Measurements from ENCODE around the gene RASSF6. TPM values are rescaled to one million over a fixed set of nuclear protein-coding genes. Genes with fewer than 3 reads are reported as not detected.

The RASSF6 gene
- total and polyA plus RNA-seq, 2 of the 8 experiments (the other 6 are each of a cell fraction or from before 2014, with no cell fraction given): 0.03 to 0.28 TPM

- POLR2A ChIA-PET (ENCODE audit: partially characterized antibody): no interaction called here
- H3K18ac ChIP-seq (ENCODE audit: extremely low read depth, low read length): no peak overlapping the region
- peaks cover 0 to 3% of the 10 kb centered on the region in 2 experiments; a peak in 1 of 4 replicates for H3K9me3 ChIP-seq (ENCODE audit: insufficient read depth in 2 of 2, low read depth in 1 of 2, low read length in 1 of 2)
Observed at GRCh38 chr4:73575660-73576059, 44.6 kb downstream of the RASSF6 start.

More at GRCh38 chr4:73575660-73576059, 44.6 kb downstream of the RASSF6 start:
- Histone ChIP-seq H4K20me1 (replicated peaks in 1 of 2; ENCODE audit: control insufficient read depth in 1 of 2, insufficient read depth in 2 of 2, low read length in 2 of 2) (no peaks in the 10 kb centered on the region), H2BK12ac (ENCODE audit: low read depth, low read length) (no peak overlapping the region), H3K4ac (replicated peaks; ENCODE audit: insufficient read length, low read depth, low read length) (no peak overlapping the region), H3K4me2 (ENCODE audit: insufficient read depth in 1 of 2, low read depth in 2 of 2, low read length in 2 of 2) (no peak overlapping the region), H3K14ac (ENCODE audit: insufficient read length) (no peak overlapping the region), H2AFZ (ENCODE audit: low read length) (no peak overlapping the region), H3K56ac (replicated peaks; ENCODE audit: insufficient read length, low read depth, low read length) (no peak overlapping the region), H3K23ac (ENCODE audit: insufficient read length) (no peak overlapping the region), H3K27ac (ENCODE audit: low read depth, low read length) (no peak overlapping the region), H2BK15ac (ENCODE audit: low read length) (no peak overlapping the region), H4K5ac (ENCODE audit: insufficient read length, low read depth, low read length) (no peak overlapping the region), H4K8ac (ENCODE audit: extremely low read depth, insufficient read depth, low read length) (no peak overlapping the region), H3K79me2 (ENCODE audit: control insufficient read depth in 1 of 2, insufficient read depth in 2 of 2, low read length in 2 of 2) (no peaks in the 10 kb centered on the region), H3K4me1 (replicated peaks in 1 of 4; ENCODE audit: control insufficient read depth in 3 of 4, insufficient read depth in 4 of 4, low read length in 3 of 4) (no peaks in the 10 kb centered on the region; a peak in 1 of 7 replicates), H3K4me3 (ENCODE audit: extremely low read depth in 1 of 4, insufficient read depth in 2 of 4, low read depth in 3 of 4, low read length in 4 of 4) (no peak overlapping the region), H2BK120ac (replicated peaks; ENCODE audit: low read depth, low read length) (no peak overlapping the region), H2BK5ac (ENCODE audit: low read depth, low read length) (no peak overlapping the region), H3K23me2 (ENCODE audit: low read depth, low read length) (no peaks in the 10 kb centered on the region), H3K9ac (replicated peaks in 1 of 4; ENCODE audit: extremely low read depth in 1 of 4, low read depth in 3 of 4, low read length in 3 of 4) (no peak overlapping the region), H2BK20ac (ENCODE audit: low read length) (no peak overlapping the region), H4K91ac (replicated peaks; ENCODE audit: insufficient read length, low read length) (no peak overlapping the region), H3K27me3 (replicated peaks in 1 of 4; ENCODE audit: control insufficient read depth in 3 of 4, extremely low read depth in 1 of 4, insufficient read depth in 3 of 4, low read length in 3 of 4) (no peaks in the 10 kb centered on the region), H3K79me1 (ENCODE audit: low read depth, low read length) (no peaks in the 10 kb centered on the region), H3K36me3 (ENCODE audit: control insufficient read depth in 2 of 4, insufficient read depth in 4 of 4, low read length in 3 of 4) (no peaks in the 10 kb centered on the region), H2AK5ac (ENCODE audit: low read depth, low read length) (no peak overlapping the region)
- CTCF ChIA-PET (ENCODE audit: partially characterized antibody): interaction anchor here (0.8 to 4.5 kb wide), 15 partner anchors 9 to 235 kb away, joined by 3 to 127 read pairs (median 5); partner anchors contain the start of gene RASSF6
- no peak for FAIRE-seq
- DNase-seq (ENCODE audit: low read depth in 1 of 2, low spot score in 2 of 2): no peak
- TF ChIP-seq ASH2L (IDR thresholded peaks at IDR 0.05; ENCODE audit: low read length): no peak
- no peak for TF ChIP-seq SIRT6 (IDR thresholded peaks at IDR 0.05; ENCODE audit: low read length)
- no peak for TF ChIP-seq RFX5 (IDR thresholded peaks at IDR 0.05; ENCODE audit: borderline replicate concordance, low read depth, low read length)
- no peak for TF ChIP-seq JUND (IDR thresholded peaks at IDR 0.05; ENCODE audit: low read length)
- TF ChIP-seq E2F6 (IDR thresholded peaks at IDR 0.05): no peak
- no peak for TF ChIP-seq SIX5 (IDR thresholded peaks at IDR 0.05; ENCODE audit: low read depth, low read length)
- TF ChIP-seq PHF8 (conservative IDR thresholded peaks at IDR 0.05; ENCODE audit: low read depth, low read length): no peak
- TF ChIP-seq SAP30 (IDR thresholded peaks at IDR 0.05; ENCODE audit: insufficient read depth, insufficient replicate concordance, low read length): no peak
- TF ChIP-seq RNF2 (IDR thresholded peaks at IDR 0.05; ENCODE audit: borderline replicate concordance, low read depth, low read length, missing control alignments, poor library complexity, severe bottlenecking): no peak
- no peak for TF ChIP-seq KDM1A (IDR thresholded peaks at IDR 0.05; ENCODE audit: borderline replicate concordance, low read length)

All from H1 (cell line).